Suppressor macrophage treated with lipopolysaccharide for 4 hours (primary cell): Measurements from ENCODE around the gene PIR.
A peak's percentile ranks its signal among the peaks of the same experiment; 100 is the strongest.

Experiments used
- DNase-seq: peaks from one replicate; pipeline ENCODE4 v3.0.0-alpha.2; 2020

The PIR gene

GRCh38 chrX:15416133-15416993, 76.8 kb downstream of the PIR start:
- no peak for DNase-seq

- no peak for DNase-seq
These were observed 80.0 kb downstream of the PIR start for GRCh38 chrX:15413101-15413500.

DNA sequence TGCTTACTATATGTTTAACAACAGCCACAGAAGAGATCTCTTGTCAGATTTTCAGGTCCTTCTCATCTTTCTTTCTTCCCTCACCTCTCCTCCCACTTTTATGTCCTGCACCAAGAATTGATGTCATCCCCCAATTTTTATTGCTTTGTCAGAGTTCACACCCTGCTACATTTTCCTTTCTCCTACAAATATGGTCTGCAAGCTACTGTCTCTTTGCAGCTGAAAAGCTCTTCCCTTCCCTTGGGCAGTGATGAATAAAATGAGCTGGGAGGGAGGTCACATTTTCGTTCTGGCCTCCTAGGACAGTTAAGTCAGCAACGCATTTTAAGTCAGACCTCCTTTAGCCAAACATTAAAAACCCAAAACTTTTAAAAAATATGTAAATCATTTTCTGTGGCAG, 82.2 kb downstream of the PIR start:
- no peak for DNase-seq

DNA sequence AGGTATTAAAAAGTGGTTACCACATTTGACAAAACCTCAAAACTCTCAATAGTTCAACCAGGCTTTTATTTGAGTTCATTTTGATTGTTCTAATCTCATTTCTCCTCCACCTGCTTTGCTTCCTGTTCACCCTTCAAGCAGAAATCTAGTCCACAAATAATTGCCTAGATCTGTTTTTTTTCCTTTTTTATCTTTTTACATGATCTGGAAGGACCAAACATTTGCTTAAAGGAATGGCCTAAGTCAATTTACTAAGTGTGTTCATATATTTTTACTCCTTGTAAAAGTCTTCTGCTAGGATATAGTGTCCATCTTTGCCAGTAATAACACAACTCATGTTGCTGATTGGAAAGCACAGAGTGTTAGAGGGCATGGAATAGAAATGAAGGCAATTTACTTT, 82.7 kb downstream of the PIR start:
- DNase-seq, result no peak

DNA sequence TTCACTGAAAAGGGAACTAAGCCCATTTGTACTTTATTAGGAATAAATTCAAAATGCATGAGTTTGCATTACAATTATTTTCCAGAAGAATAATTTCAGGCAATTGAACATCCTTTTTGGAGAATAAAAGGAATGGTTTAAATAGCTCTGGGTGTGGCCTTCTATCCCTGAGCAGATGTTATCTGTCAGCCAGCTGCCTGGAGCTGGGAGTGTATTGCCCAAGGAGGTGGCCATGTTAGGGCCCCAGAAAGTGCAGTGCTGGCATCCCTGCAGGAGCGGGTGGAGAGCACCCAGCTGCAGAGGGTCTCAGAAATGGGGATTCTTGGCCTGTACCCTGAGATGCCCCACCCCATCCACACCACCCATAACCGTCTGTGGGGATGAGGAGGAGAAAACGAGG, 87.3 kb downstream of the PIR start:
- no peak for DNase-seq

GRCh38 chrX:15404401-15405096, 88.6 kb downstream of the PIR start:
- DNase-seq, result peak; percentile 0

- DNase-seq, result no peak
These were observed 91.8 kb downstream of the PIR start for GRCh38 chrX:15401378-15401777.

GRCh38 chrX:15399962-15400391, 93.2 kb downstream of the PIR start:
- no peak for DNase-seq

GRCh38 chrX:15398874-15399273, 94.3 kb downstream of the PIR start:
- DNase-seq, result no peak

DNA sequence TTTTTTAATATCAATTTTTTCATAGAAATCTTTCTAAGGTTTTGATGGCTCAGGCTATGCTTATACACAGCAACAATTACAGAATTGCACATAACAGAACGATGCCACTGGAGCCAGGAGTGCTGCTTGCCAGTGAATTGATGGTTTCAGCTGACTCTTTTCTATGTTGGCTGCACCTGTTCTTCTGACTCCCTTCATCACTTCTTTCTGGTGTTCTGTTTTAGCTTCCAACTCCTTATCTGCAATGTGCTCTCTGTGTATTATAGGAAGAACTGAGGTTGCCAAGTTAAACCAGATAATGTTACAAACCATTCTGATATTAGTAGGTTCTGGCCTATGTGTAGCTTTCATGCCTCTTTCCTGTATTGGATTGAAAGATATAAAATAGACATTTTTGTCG, 97.3 kb downstream of the PIR start:
- no peak for DNase-seq

- no peak for DNase-seq
These were observed 101.3 kb downstream of the PIR start for GRCh38 chrX:15391850-15392249.

GRCh38 chrX:15384304-15384703, 108.8 kb downstream of the PIR start, which contains the start of gene VEGFD:
Gene VEGFD, minus strand, starts transcription at chrX:15384413. Its CDS starts 467 bp downstream, at chrX:15383946.
- DNase-seq, result no peak

DNA sequence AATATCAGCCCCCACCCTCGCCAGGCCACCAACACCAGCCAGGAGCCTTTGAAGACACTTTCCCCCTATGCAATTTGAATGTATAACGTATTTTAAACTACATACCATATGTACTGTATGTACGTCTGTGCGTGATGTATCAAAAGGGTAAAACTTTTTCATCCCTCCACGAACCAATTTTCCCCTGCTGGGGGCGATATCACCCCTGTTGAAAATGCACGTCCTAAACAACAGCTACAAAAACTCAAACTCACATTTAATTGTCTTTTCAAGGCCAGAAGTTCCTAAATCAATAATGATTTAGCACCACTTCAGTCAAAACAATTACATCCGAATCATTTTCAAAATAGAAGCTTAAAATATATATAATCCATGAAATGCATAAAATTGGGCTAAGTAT, 110.3 kb downstream of the PIR start:
- no peak for DNase-seq

- DNase-seq, result no peak
These were observed 116.2 kb downstream of the PIR start for GRCh38 chrX:15376956-15377355.

DNA sequence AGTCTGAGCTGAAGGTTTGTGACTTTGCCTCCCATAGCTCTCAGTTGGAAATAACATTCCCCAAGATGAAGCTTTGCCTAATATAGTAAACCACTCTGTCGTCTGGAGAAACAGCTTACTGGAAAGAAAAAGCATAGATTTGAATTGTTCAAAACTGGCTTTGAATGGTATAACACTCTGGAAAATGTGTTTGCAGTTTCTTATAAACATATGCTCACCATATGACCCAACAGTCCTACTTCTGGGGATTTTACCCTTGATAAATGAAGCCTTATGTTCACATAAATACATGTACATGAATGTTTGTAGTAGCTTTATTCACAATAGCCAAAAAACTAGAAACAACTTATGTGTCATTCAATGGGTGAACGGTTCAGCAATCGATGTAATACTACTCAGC, 119.2 kb downstream of the PIR start:
- no peak for DNase-seq

- DNase-seq, result peak; percentile 53
These were observed 126.4 kb downstream of the PIR start for GRCh38 chrX:15366506-15367352.

- DNase-seq, result no peak
These were observed 133.4 kb downstream of the PIR start for GRCh38 chrX:15359701-15360100.

DNA sequence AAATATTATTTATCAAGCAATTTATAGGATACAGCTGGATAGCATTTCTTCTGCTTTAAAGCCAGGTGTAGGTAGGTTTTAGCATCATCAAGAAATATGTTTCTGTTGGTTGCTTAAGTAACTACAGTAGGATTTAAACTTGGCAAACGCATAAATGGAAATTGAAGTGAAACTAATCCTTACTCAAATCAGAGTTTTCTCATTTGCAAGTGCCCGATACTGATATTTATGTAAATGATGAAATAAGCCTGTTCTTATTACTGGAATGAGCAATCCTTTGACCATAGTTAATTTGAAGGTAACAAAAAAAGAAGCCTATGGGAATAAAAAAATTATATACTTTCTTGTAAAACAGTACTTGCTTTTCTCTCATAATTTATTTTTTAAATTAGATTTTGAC, 134.6 kb downstream of the PIR start:
- DNase-seq, result no peak

- DNase-seq, result peak; percentile 51
These were observed 136.7 kb downstream of the PIR start for GRCh38 chrX:15356444-15356843.

GRCh38 chrX:15350329-15350996, 142.7 kb downstream of the PIR start:
- no peak for DNase-seq

- peak; percentile 67 for DNase-seq
These were observed 144.1 kb downstream of the PIR start for GRCh38 chrX:15349046-15349445.

GRCh38 chrX:15345976-15346375, 147.2 kb downstream of the PIR start:
- no peak for DNase-seq

DNA sequence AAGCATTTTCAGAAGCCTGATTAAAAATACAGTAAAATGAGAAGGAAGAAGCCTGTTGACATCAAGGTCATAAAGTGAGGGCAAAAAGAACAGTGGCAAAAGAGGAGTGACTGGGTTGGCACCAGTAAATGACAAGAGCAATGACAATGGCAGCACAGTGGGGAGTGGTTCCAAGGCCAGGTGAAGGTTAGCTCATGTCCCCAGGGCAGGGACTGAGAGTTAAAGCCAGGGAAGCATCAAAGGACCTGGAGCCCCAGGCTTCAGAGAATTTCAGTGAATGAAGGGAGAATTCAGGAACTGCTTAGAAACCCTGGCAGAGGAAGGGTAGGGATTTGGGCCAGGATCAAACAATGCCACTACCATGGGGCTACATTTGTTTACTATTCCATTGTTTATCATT, 149.0 kb downstream of the PIR start:
- no peak for DNase-seq
